HFFc6 (cell line): ENCODE results near the gene ORC5. TPM values are rescaled to one million over a fixed set of nuclear protein-coding genes. Genes with fewer than 3 reads are reported as not detected.

Source experiments
- DNase-seq: peaks from one replicate; pipeline ENCODE4 v3.0.0-alpha.2; 2018
- H3K27ac Mint-ChIP-seq: 2 replicates; pipeline ENCODE4 v1.8.0; 2020; ENCODE audit warnings: mild to moderate bottlenecking, mixed read lengths
- H3K27me3 Mint-ChIP-seq: 2 replicates; pipeline ENCODE4 v1.8.0; 2021; ENCODE audit warnings: mild to moderate bottlenecking, moderate library complexity, mixed read lengths; ENCODE audit not compliant: insufficient read depth
- H3K36me3 Mint-ChIP-seq: 2 replicates; pipeline ENCODE4 v1.8.0; 2021; ENCODE audit warnings: low read depth, mixed read lengths
- H3K4me1 Mint-ChIP-seq: 2 replicates; pipeline ENCODE4 v1.8.0; 2020; ENCODE audit warnings: low read depth, mixed read lengths
- H3K4me3 Mint-ChIP-seq: 2 replicates; pipeline ENCODE4 v1.8.0; 2020; ENCODE audit warnings: mild to moderate bottlenecking, moderate library complexity, mixed read lengths
- H3K9me3 Mint-ChIP-seq: 2 replicates; pipeline ENCODE4 v1.8.0; 2020; ENCODE audit warnings: mild to moderate bottlenecking, mixed read lengths
- CTCF ChIP-seq: fragments of 200-600 bp; sonication (generic); IDR thresholded peaks from 2 replicates; pipeline ENCODE4 v1.5.0; 2021; ENCODE audit warnings: antibody characterized with exemption, mild to moderate bottlenecking
- long read RNA-seq: library from polyadenylated mRNA; unstranded; transcript quantifications from one replicate; pipeline ENCODE4 v2.0.0, GENCODE V29; 2019
- total RNA-seq, 6 experiments: library from RNA; stranded (reverse); fragmentation: NEBNext Ultra II Directional; extraction: Animal tissue kit (Norgen Biotek cat#: 25700); gene quantifications; 2 replicates in 1 of 6; 3 replicates in 5 of 6; pipeline ENCODE4 v1.2.3, GENCODE V29; 2021

The ORC5 gene
- total RNA-seq = 10 to 100 TPM; 16.7 to 20.7 (median 17.6) TPM
- long read RNA-seq, transcript ORC5-201 (14 exons, 1,958 nt) = major isoform, 27 of 32 reads
- long read RNA-seq, partial matches to known transcripts = 2 of 32 reads
- long read RNA-seq, other reads (novel, unspliced or antisense) = 2 of 32 reads

DNA sequence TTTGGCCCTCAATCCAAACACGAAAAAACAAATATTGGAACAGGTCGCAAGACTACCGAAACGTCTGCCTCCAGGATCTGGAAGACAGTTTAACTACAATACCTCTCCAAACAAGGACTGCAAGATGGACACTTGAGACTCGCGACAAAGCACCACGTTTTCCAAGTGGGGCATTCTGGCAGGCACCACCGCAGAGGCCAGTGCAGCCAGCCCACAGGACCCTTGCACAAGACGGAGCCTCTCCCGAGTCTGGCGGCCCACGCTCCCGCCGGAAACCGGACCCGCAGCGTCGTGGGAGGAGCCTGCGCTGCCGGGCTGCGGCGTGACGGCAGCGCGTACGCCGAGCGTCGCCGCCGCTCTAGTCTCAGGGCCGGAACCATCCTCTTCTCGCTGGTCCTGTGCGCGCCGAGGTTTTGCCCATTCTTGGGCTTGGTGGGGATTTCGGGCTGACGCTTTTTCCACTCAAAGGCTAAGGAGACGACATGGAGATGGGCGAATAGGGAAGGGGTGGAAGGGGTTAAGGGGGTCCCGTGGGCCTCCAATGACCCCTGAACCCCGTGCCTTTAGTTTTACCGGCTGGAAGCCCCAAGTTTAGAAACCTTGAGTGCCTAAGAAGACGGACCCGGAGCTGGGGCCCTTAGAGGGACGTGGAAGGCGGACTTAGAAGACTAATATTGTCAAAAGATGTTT is at the start of gene ORC5:
Gene ORC5, minus strand, starts transcription at position 283 of the 690 bp plus-strand sequence. Its CDS starts 109 bp downstream, at position 174.
- H3K4me3 Mint-ChIP-seq = peak within 1 kb of the TSS; percentile 93
- peak; percentile 67 for DNase-seq
- no peak for TF ChIP-seq CTCF
- H3K9me3 Mint-ChIP-seq = no peaks in the 10 kb centered on the region
- peak within 1 kb of the TSS; percentile 95 for H3K27ac Mint-ChIP-seq
- peaks cover 24% of the 10 kb centered on the region for H3K4me1 Mint-ChIP-seq
- peaks cover 4% of the 10 kb centered on the region for H3K27me3 Mint-ChIP-seq
- H3K36me3 Mint-ChIP-seq = peaks cover 14% of the 10 kb centered on the region

DNA sequence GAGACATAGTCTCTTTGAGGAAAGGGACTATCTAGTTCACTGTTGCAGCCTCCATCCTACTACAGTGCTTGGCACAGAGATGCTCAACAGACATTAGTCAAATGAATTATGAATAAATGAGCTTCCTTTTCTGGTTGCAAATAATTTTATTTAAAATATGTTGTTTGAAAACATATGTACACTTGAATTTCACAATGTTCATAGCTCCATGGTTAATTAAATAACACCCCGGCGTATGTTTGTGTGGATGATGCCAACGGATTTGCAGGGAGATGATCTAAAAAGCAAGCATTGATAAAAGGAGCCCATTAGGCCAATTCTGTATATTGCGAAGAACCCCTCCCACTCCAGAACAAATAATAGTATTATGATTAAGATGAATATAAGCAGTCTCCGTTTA is 47.8 kb upstream of the ORC5 start:
- H3K4me1 Mint-ChIP-seq = no peaks in the 10 kb centered on the region
- no peak overlapping the region for H3K4me3 Mint-ChIP-seq
- no peak for TF ChIP-seq CTCF
- no peaks in the 10 kb centered on the region for H3K36me3 Mint-ChIP-seq
- no peak for DNase-seq
- H3K9me3 Mint-ChIP-seq = no peaks in the 10 kb centered on the region
- no peak overlapping the region for H3K27ac Mint-ChIP-seq
- H3K27me3 Mint-ChIP-seq = peaks cover 3% of the 10 kb centered on the region

GRCh38 chr7:104255194-104255593 is 47.4 kb upstream of the ORC5 start:
- DNase-seq = no peak
- no peak for TF ChIP-seq CTCF
- Mint-ChIP-seq H3K9me3 (no peaks in the 10 kb centered on the region), H3K36me3 (no peaks in the 10 kb centered on the region), H3K27me3 (peaks cover 3% of the 10 kb centered on the region), H3K4me1 (no peaks in the 10 kb centered on the region), H3K27ac (no peak overlapping the region), H3K4me3 (no peak overlapping the region)

DNA sequence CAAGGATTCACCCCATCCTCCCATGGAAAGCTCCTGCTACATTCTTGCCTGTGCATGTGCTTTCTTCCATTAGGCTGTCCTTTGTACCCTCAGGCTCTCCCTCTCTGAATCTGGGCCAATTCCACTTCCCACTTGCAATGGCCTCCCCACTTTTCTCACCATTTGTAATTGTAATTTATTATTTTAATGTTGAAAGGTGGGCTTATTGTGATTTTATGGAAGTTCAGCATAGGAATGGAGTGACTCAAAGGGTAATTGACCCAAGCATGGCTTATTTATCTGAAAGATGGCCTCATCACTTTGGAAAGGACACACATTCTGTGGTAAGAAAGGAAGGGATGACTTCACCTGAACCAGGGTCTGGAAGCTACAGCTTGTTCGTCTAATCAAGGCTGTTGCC is 46.9 kb upstream of the ORC5 start:
- Mint-ChIP-seq H3K27me3 (peaks cover 3% of the 10 kb centered on the region), H3K9me3 (no peaks in the 10 kb centered on the region), H3K4me1 (no peaks in the 10 kb centered on the region), H3K4me3 (no peak overlapping the region), H3K36me3 (no peaks in the 10 kb centered on the region), H3K27ac (no peak overlapping the region)
- no peak for DNase-seq
- TF ChIP-seq CTCF = no peak

GRCh38 chr7:104252409-104253134 is 44.8 kb upstream of the ORC5 start:
- peak; percentile 22 for DNase-seq
- peaks cover 2% of the 10 kb centered on the region for H3K27me3 Mint-ChIP-seq
- peak; percentile 57 for TF ChIP-seq CTCF

More at GRCh38 chr7:104252409-104253134, 44.8 kb upstream of the ORC5 start:
- Mint-ChIP-seq H3K36me3 (no peaks in the 10 kb centered on the region), H3K27ac (no peak overlapping the region), H3K4me1 (no peaks in the 10 kb centered on the region), H3K4me3 (no peak overlapping the region), H3K9me3 (no peaks in the 10 kb centered on the region)
